GM23248 (cell line): ENCODE measurements around the gene GOLGA6D. TPM values are rescaled to one million over a fixed set of nuclear protein-coding genes. Genes with fewer than 3 reads are reported as not detected.
"Not testable (repeated sequence)": the region's sequence is repeated elsewhere in the genome, so short reads cannot be mapped to it uniquely, and the experiment has no call there.

Experiments
- DNase-seq: peaks from one replicate; pipeline ENCODE4 v3.0.0-alpha.2; 2015
- H2AFZ ChIP-seq: fragments of 200-600 bp; sonication (generic); 2 replicates; pipeline ENCODE4 v1.6.1; 2016; ENCODE audit warnings: antibody characterized with exemption
- H3F3A ChIP-seq: fragments of 200-600 bp; sonication (generic); 2 replicates; pipeline ENCODE4 v1.6.1; 2016; ENCODE audit warnings: mild to moderate bottlenecking, antibody characterized with exemption, mixed run types; ENCODE audit not compliant: insufficient read depth
- H3K27ac ChIP-seq: fragments of 200-600 bp; sonication (generic); 2 replicates; pipeline ENCODE4 v1.5.1; 2016; ENCODE audit warnings: mild to moderate bottlenecking
- H3K27me3 ChIP-seq: fragments of 200-600 bp; sonication (generic); replicated peaks from 2 replicates; pipeline ENCODE4 v1.6.1; 2016; ENCODE audit warnings: mild to moderate bottlenecking; ENCODE audit not compliant: insufficient read depth
- H3K36me3 ChIP-seq: fragments of 200-600 bp; sonication (generic); 2 replicates; pipeline ENCODE4 v1.6.1; 2016; ENCODE audit warnings: low read depth, mild to moderate bottlenecking
- H3K4me1 ChIP-seq: fragments of 200-600 bp; sonication (generic); 2 replicates; pipeline ENCODE4 v1.6.1; 2016; ENCODE audit warnings: mild to moderate bottlenecking; ENCODE audit not compliant: insufficient read depth
- H3K4me2 ChIP-seq: fragments of 200-600 bp; sonication (generic); one replicate; pipeline ENCODE4 v1.6.1; 2016; ENCODE audit warnings: mild to moderate bottlenecking; ENCODE audit not compliant: unreplicated experiment
- H3K4me3 ChIP-seq: fragments of 200-600 bp; sonication (generic); 2 replicates; pipeline ENCODE4 v1.5.1; 2016; ENCODE audit warnings: mild to moderate bottlenecking
- H3K79me2 ChIP-seq: fragments of 200-600 bp; sonication (generic); 2 replicates; pipeline ENCODE4 v1.6.1; 2016; ENCODE audit warnings: mild to moderate bottlenecking; ENCODE audit not compliant: insufficient read depth
- H3K9ac ChIP-seq: fragments of 200-600 bp; sonication (generic); 2 replicates; pipeline ENCODE4 v1.6.1; 2016; ENCODE audit warnings: mild to moderate bottlenecking
- H3K9me2 ChIP-seq: fragments of 200-600 bp; sonication (generic); 2 replicates; pipeline ENCODE4 v1.6.1; 2016; ENCODE audit warnings: mixed run types, mild to moderate bottlenecking, moderate library complexity; ENCODE audit not compliant: insufficient read depth
- H3K9me3 ChIP-seq: fragments of 200-600 bp; sonication (generic); one replicate; pipeline ENCODE4 v1.6.1; 2017; ENCODE audit warnings: low read depth
- H4K20me1 ChIP-seq: fragments of 200-600 bp; sonication (generic); 2 replicates; pipeline ENCODE4 v1.6.0; 2016; ENCODE audit not compliant: insufficient read depth
- EZH2 ChIP-seq: fragments of 200-600 bp; sonication (generic); IDR thresholded peaks from 2 replicates; pipeline ENCODE4 v1.6.1; 2018; ENCODE audit warnings: antibody characterized with exemption, mild to moderate bottlenecking; ENCODE audit not compliant: insufficient read depth, poor library complexity, severe bottlenecking
- EZH2phosphoT487 ChIP-seq: fragments of 200-600 bp; sonication (generic); IDR thresholded peaks from 2 replicates; pipeline ENCODE4 v1.6.1; 2018; ENCODE audit warnings: antibody characterized with exemption, moderate library complexity, mild to moderate bottlenecking, low read depth; ENCODE audit not compliant: insufficient read depth
- WGBS, 2 experiments: methylation state at CpG; one replicate each; pipeline ENCODE4 v1.1.6; 2015 to 2017; ENCODE audit warnings: low lambda C conversion rate in 2 of 2, low coverage in 1 of 2; ENCODE audit errors: missing lambda C conversion rate in 2 of 2; 5-methylcytosine and 5-hydroxymethylcytosine counted together
- in situ Hi-C: fragments of 300-500 bp; cut with MboI; formaldehyde crosslinking; loops from 2 replicates; pipeline ENCODE4 v1.15.0; 2020
- polyA plus RNA-seq: library from polyadenylated mRNA; unstranded; fragments of >200 nt; fragmentation: Nextera tagmentation; extraction: Ambion mirVana; gene quantifications from 2 replicates; pipeline ENCODE4 v1.2.1, GENCODE V29; 2016
- total RNA-seq: library from RNA; depleted of rRNA; stranded (reverse); fragments of >200 nt; shearing (Covaris generic); gene quantifications from 2 replicates; pipeline ENCODE4 v1.2.3, GENCODE V29; 2014; rRNA removed

GOLGA6D gene
- total RNA-seq (not detected in 2 replicates), polyA plus RNA-seq (not detected in 2 replicates)

GRCh38 chr15:75282572-75282971 is at the start of gene GOLGA6D:
Gene GOLGA6D, plus strand, starts transcription at chr15:75282835. Its CDS starts 41 bp downstream, at chr15:75282876.
- H3K9ac ChIP-seq, H3K79me2 ChIP-seq, H3K4me3 ChIP-seq, DNase-seq, H3K36me3 ChIP-seq, in situ Hi-C loops, H3K4me2 ChIP-seq, H3K9me2 ChIP-seq, H3K4me1 ChIP-seq, H3K9me3 ChIP-seq, H3F3A ChIP-seq, H3K27ac ChIP-seq, H3K27me3 ChIP-seq, H2AFZ ChIP-seq, H4K20me1 ChIP-seq: not testable (repeated sequence)
- no CpG with 5 or more reads among the region's 7 CpGs for whole genome bisulfite sequencing, 2 experiments

GRCh38 chr15:75233504-75234190 is 49.0 kb upstream of the GOLGA6D start:
- Histone ChIP-seq H3K27me3 (peaks cover 33% of the 10 kb centered on the region), H3K9me3 (no peaks in the 10 kb centered on the region), H4K20me1 (no peaks in the 10 kb centered on the region), H3F3A (no peaks in the 10 kb centered on the region), H3K9ac (no peak overlapping the region), H3K9me2 (no peaks in the 10 kb centered on the region), H2AFZ (no peak overlapping the region), H3K4me3 (no peak overlapping the region), H3K79me2 (no peaks in the 10 kb centered on the region), H3K4me1 (no peaks in the 10 kb centered on the region), H3K4me2 (no peak overlapping the region), H3K36me3 (no peaks in the 10 kb centered on the region), H3K27ac (no peak overlapping the region)
- 22 to 28% methylated on average over 14 of the region's 14 CpGs for WGBS, 2 experiments
- TF ChIP-seq EZH2phosphoT487, result no peak
- TF ChIP-seq EZH2, result no peak
- in situ Hi-C loops, result no loop called here
- DNase-seq, result no peak

GRCh38 chr15:75234191-75234810 is 48.3 kb upstream of the GOLGA6D start:
- WGBS, 2 experiments, result 59 to 61% methylated on average over 5 of the region's 5 CpGs
- no peak for DNase-seq

GRCh38 chr15:75235051-75235673 is 47.5 kb upstream of the GOLGA6D start:
- DNase-seq, result no peak
- Histone ChIP-seq H3F3A (no peaks in the 10 kb centered on the region), H3K4me3 (no peak overlapping the region), H4K20me1 (no peaks in the 10 kb centered on the region), H3K27ac (no peak overlapping the region), H3K36me3 (no peaks in the 10 kb centered on the region), H3K4me2 (no peak overlapping the region), H3K79me2 (no peaks in the 10 kb centered on the region), H3K4me1 (no peaks in the 10 kb centered on the region), H3K9me3 (no peaks in the 10 kb centered on the region), H3K9ac (no peak overlapping the region), H3K27me3 (peaks cover 41% of the 10 kb centered on the region), H2AFZ (no peak overlapping the region), H3K9me2 (no peaks in the 10 kb centered on the region)
- WGBS, 2 experiments, result 37 to 53% methylated on average over 8 to 10 of the region's 10 CpGs
- in situ Hi-C loops, result no loop called here
- no peak for TF ChIP-seq EZH2phosphoT487
- no peak for TF ChIP-seq EZH2

More at GRCh38 chr15:75234191-75234810, 48.3 kb upstream of the GOLGA6D start:
- H3K4me3 ChIP-seq, result no peak overlapping the region
- H3K9me2 ChIP-seq, result no peaks in the 10 kb centered on the region
- H3K9ac ChIP-seq, result no peak overlapping the region
- in situ Hi-C loops, result no loop called here
- no peaks in the 10 kb centered on the region for H3K79me2 ChIP-seq
- no peaks in the 10 kb centered on the region for H3F3A ChIP-seq
- no peak overlapping the region for H3K27ac ChIP-seq
- peaks cover 37% of the 10 kb centered on the region for H3K27me3 ChIP-seq
- TF ChIP-seq EZH2 (no peak), EZH2phosphoT487 (no peak)
- H3K36me3 ChIP-seq, result no peaks in the 10 kb centered on the region
- H2AFZ ChIP-seq, result no peak overlapping the region
- no peaks in the 10 kb centered on the region for H3K9me3 ChIP-seq
- no peaks in the 10 kb centered on the region for H3K4me1 ChIP-seq
- no peak overlapping the region for H3K4me2 ChIP-seq
- no peaks in the 10 kb centered on the region for H4K20me1 ChIP-seq
